HG02623 (cell line): Measurements from ENCODE around the gene CYTIP.
A peak's percentile ranks its signal among the peaks of the same experiment; 100 is the strongest.

Experiments
- ATAC-seq: cut with Tn5 transposase; IDR thresholded peaks from one replicate; pipeline ENCODE4 v1.9.1; 2021; ENCODE audit warnings: moderate library complexity; ENCODE audit not compliant: unreplicated experiment

Gene CYTIP

DNA sequence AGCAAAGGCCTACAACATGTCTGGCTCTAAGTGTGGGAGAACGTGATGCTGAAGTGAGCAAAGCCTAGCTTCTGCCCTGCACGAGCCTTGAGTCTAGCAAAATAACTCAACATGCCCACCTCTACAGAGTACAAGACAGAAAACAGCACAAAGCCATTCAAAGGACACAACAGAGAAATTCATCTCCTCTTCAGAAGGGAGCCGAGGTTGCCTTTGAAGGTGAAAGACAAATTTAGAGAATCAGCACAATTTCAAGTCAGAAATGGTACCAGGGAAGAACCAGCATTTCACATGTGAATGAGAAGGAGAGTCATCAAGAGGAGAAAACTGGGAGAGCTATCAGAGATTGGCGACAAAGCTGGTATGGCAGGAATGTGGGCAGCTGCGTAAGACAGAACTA, 21.7 kb upstream of the CYTIP start:
- no peak for ATAC-seq

GRCh38 chr2:157463002-157463401, 19.1 kb upstream of the CYTIP start:
- no peak for ATAC-seq

GRCh38 chr2:157460897-157461296, 17.0 kb upstream of the CYTIP start:
- no peak for ATAC-seq

- ATAC-seq, result no peak
Measured at GRCh38 chr2:157460384-157460837, 16.5 kb upstream of the CYTIP start.

GRCh38 chr2:157459486-157459885, 15.6 kb upstream of the CYTIP start:
- ATAC-seq, result no peak

DNA sequence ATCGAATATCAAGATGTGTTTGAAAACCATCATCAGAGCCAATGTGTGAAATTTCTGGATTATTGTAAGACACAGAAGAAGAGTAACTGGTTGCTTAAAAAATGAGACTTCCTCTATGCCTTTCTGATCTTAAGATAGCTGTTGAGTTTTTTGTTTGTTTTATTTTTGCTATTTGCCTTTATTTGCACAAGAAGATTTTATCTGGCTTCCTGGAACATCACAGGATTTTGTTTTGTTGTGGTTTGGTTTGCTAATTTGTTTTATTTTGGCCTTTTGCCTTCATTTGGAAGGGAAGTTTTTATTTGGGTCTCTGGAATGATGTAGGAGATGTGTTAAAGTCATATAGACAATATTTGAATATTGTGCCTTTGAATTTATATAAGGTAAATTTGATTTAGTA, 3.9 kb upstream of the CYTIP start:
- no peak for ATAC-seq

DNA sequence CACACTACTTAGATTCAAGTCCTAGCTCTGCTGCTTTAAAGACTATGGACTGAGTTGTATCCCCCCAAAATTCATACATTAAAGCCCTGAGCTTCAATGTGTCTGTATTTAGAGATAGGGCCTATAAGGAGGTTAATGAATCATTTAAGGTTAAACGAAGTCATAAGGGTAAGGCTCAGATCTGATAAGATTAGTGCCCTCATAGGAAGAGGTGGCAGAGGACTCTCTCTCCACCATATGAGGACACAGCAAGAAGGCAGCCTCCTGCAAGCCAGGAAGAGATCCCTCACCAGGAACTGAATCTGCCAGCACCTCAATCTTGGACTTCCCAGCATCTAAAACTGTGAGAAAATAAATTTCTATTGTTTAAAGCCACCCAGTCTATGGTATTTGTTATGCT, 3.1 kb upstream of the CYTIP start:
- ATAC-seq, result no peak

DNA sequence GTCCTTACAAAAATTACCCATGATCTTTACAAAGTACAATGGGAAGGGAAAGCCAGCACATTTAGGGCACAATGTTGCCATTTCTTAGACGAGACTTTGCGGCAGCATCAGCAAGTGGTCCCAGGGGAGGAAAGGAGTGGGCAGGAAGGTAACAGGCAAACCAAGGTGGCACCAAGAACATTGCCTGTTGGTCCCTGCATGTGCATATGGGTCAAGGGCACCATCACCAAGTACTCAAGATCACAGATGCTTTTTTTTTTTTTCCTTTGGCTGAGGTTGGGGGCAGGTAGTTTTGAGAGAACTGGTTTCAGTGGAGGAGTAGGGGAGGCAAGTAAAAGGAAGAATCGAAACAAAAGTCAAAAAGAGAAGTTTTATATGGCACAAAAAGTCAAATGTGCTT, 752 bp upstream of the CYTIP start:
- peak; percentile 25 for ATAC-seq

- ATAC-seq, result no peak
Measured at GRCh38 chr2:157443090-157443489, 799 bp downstream of the CYTIP start.

DNA sequence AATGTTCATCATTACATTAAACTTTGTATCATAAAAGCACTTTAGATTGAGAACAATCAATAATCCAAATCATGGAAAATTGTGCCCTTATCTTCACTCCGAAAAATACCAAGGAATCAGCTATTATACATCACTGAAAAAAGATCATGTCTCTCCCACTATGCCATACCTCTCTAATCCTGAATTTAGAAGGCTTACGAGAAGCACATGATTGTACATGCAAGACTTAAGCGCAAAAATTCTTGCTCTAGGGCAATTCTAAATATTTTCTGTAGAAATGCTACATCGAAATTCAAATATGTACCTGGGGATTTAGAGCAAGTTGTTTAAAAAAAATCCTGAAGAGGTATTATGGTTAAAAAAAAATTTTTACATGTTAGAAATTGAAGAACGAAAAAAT, 1.3 kb downstream of the CYTIP start:
- no peak for ATAC-seq

- ATAC-seq, result no peak
Measured at GRCh38 chr2:157442191-157442590, 1.7 kb downstream of the CYTIP start.

- peak; percentile 32 for ATAC-seq
Measured at GRCh38 chr2:157441072-157441454, 2.8 kb downstream of the CYTIP start.

- ATAC-seq, result no peak
Measured at GRCh38 chr2:157440404-157441071, 3.4 kb downstream of the CYTIP start.

DNA sequence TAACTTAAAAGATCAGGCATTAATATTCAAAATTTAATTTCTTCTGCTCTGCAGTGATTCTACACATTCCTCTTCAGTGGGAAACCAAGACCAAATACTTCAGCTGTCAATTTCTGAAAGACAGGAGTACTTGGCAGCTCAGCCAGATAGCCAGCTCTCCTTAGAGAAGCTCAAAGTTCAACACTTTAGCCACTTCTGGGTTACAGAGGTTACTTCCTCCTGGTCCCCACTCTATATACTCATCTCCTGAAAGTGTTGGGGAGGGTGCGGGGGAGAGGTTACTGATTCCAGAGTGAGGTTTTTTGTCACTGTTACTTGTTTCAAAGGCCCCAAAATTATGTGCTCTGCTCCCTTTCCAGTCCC, 4.1 kb downstream of the CYTIP start:
- peak; percentile 34 for ATAC-seq

DNA sequence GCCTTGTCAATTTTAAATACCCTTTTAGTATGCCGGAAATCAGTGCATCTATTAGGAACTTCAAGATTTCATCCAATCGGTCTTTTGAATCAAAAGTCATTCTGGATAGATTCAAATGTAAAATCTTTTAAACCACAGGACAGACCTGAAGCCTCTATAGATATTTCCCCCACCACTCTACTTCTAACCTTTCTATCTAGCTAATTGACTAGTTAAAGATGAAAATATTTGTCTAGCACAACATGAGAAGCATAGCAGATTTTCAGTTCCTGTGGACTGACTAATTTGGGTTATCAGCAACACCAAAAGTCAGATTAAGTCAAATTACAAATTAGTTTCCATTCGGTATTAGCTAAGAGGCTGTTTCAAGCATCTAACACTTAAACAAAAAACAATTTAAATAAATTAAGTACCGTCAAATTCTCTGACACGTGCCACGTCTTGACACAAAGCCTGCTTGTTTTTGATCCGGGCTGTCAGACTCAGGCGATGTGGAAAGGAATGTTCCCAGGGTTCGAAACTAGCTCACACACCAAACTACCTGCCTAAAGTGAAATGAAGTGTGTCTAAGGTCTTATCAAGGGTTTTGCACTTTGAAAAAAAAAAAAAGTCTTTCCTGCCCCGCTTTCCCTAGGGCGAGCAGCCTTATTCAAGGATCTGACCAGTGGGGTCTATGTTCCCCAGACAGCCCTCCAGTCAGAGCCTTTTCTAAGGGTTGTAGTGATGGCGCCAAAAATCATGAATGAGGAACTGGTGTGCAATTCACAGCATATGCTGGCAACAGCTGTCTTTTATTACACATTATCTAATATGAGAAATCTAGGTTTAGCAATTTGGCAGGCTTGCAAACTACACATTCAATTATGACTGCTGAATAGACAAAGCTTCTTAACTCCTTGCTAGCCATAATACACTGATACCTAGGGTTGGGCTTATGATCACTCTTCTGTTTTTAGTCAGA, 4.7 kb downstream of the CYTIP start:
- peak; percentile 5 for ATAC-seq

DNA sequence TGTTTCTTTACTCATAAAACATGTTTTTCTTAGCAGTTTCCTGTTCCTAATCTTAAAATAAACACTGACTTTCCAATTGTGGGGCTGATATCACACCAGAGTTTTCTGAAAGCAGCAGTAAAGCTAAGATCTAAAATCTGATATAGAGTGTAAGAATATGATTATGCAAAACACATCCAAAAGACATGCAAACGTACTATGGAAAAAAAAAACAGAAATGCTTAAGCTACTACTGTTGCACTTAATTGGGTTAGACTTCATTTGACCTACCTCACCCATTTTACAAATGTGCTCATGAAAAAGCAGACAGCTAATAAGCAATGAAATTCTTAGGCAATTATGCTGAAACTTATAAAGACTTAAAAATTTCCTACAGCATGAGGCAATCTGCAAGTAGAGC, 10.5 kb downstream of the CYTIP start:
- ATAC-seq, result no peak

DNA sequence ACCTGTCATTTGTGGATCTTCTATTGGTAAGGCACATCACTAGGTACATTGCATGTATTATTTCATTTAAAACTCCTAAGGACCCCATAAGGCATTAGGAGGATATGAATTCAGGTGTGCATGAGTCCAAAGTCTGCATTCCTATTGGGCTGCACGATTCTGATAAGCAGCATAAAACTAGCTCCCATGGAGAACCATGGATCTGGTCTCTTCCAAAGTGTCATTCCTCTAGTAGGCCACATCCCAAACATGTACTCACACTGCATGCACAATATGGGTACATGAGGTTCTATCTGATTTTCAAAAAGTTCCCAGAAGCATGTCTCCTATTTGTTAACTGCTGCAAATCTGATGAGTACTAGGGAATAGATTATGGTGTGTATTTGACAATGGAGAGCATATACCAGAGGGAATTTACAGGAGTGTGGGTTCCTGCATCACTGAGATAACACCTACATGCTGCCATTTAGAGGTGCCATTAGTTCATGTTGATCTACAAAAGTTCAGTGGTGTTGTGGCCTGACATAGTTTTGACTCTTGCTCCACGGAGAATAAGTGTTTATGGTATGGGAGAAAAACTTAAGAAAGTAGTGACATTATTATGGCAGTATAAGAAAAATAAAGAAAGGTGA, 11.3 kb downstream of the CYTIP start:
- no peak for ATAC-seq

DNA sequence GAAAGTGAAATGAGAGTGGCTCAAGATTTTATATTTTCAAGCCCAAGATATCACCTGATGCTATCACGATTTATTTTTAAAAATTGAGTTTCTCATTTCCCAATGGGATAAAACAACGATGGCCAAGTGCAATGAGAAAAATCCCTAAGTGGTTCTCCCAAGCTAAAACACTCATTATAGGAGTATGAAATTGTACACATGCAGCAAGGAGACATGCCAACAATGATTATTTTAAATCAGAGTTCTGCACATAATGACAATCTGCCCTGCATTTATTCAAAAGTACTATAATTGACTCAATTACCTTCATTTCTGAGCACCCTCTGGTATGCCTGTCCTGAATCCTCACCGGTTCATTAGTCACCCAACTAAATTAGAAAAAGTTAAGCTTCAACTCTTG, 12.7 kb downstream of the CYTIP start:
- no peak for ATAC-seq

GRCh38 chr2:157428500-157429175, 15.3 kb downstream of the CYTIP start:
- ATAC-seq, result no peak

- ATAC-seq, result no peak
Measured at GRCh38 chr2:157427922-157428303, 16.0 kb downstream of the CYTIP start.
